Stimulated activated CD4-positive, alpha-beta T cell treated with anti-CD3 and anti-CD28 coated beads, Interleukin-4, amount 100 ng/mL, for 1 hour (primary cell): Measurements from ENCODE around the gene KLK7.

Source experiments
- DNase-seq: peaks from one replicate; pipeline ENCODE4 v3.0.0-alpha.2; 2020

The KLK7 gene

DNA sequence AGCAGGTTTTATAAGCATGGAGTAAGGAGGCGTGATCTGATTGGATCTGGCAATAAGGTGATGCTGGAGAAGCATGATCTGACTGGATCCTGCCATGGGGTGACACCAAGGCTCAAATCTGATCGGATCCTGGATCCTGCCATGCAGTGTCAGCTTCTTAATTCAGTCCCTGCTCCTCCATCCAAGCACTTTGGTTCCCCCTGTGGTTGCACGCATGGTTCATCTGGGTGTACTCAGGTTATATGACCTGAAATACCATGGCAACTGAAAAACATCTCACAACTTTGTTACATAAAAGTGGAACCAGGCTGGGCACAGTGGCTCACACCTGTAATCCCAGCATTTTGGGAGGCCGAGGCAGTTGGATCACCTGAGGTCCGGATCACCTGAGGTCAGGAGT, 54.9 kb downstream of the KLK7 start:
- no peak for DNase-seq
